ENCODE data around the gene FAM83G. TPM values are rescaled to one million over a fixed set of nuclear protein-coding genes. Genes with fewer than 3 reads are reported as not detected.

FAM83G gene
- total RNA-seq, 6 experiments from 2014 or later, result 10.1 to 41.7 (median 21.5) TPM

- no peaks in the 10 kb centered on the region for H3K9me3 ChIP-seq
- TF ChIP-seq POLR2A (IDR thresholded peaks at IDR 0.05), result no peak
- TF ChIP-seq, protein P1, sequence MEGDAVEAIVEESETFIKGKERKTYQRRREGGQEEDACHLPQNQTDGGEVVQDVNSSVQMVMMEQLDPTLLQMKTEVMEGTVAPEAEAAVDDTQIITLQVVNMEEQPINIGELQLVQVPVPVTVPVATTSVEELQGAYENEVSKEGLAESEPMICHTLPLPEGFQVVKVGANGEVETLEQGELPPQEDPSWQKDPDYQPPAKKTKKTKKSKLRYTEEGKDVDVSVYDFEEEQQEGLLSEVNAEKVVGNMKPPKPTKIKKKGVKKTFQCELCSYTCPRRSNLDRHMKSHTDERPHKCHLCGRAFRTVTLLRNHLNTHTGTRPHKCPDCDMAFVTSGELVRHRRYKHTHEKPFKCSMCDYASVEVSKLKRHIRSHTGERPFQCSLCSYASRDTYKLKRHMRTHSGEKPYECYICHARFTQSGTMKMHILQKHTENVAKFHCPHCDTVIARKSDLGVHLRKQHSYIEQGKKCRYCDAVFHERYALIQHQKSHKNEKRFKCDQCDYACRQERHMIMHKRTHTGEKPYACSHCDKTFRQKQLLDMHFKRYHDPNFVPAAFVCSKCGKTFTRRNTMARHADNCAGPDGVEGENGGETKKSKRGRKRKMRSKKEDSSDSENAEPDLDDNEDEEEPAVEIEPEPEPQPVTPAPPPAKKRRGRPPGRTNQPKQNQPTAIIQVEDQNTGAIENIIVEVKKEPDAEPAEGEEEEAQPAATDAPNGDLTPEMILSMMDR (IDR thresholded peaks at IDR 0.05), result no peak
- intact Hi-C loops (cut with DNase I), result no loop called here
Measured at GRCh38 chr17:19006698-19007097, 2.1 kb upstream of the FAM83G start.

GRCh38 chr17:19005789-19006430, 1.3 kb upstream of the FAM83G start:
- H3K4me1 ChIP-seq, result peaks cover 0 to 47% (median 11%) of the 10 kb centered on the region in 4 donors
- H3K27me3 ChIP-seq, result no peaks in the 10 kb centered on the region
- ATAC-seq, result peak; percentile 49 to 69 (median 62)
- WGBS (ENCODE audit: insufficient coverage, low coverage, low lambda C conversion rate, missing lambda C conversion rate), result 34% methylated on average over 2 of the region's 4 CpGs
- TF ChIP-seq POLR2A (IDR thresholded peaks at IDR 0.05), result no peak
- TF ChIP-seq, protein P1 (IDR thresholded peaks at IDR 0.05), result no peak
- intact Hi-C loops (cut with DNase I), result no loop called here
- H3K27ac ChIP-seq, result peak overlapping the region in 2 of 3 donors; percentile 6 to 79
- no peaks in the 10 kb centered on the region for H3K9me3 ChIP-seq
- no peaks in the 10 kb centered on the region for H3K36me3 ChIP-seq
- DNase-seq, result peak in 1 of 3 donors; percentile 80
- peak overlapping the region in 1 of 3 donors; percentile 63 for H3K4me3 ChIP-seq

More at GRCh38 chr17:19006698-19007097, 2.1 kb upstream of the FAM83G start:
- Histone ChIP-seq H3K4me3 (no peak overlapping the region), H3K27ac (no peak overlapping the region), H3K4me1 (peaks cover 0 to 39% (median 11%) of the 10 kb centered on the region in 4 donors), H3K36me3 (no peaks in the 10 kb centered on the region), H3K27me3 (no peaks in the 10 kb centered on the region)
- no peak for DNase-seq
- ATAC-seq, result no peak

GRCh38 chr17:19005137-19005773, 691 bp upstream of the FAM83G start:
- Histone ChIP-seq H3K4me1 (peaks cover 0 to 48% (median 11%) of the 10 kb centered on the region in 4 donors), H3K27ac (peak overlapping the region; percentile 70 to 79 (median 79)), H3K36me3 (no peaks in the 10 kb centered on the region), H3K27me3 (no peaks in the 10 kb centered on the region), H3K9me3 (no peaks in the 10 kb centered on the region), H3K4me3 (peak overlapping the region; percentile 38 to 76 (median 63))
- 40% methylated on average over 1 of the region's 13 CpGs for WGBS (ENCODE audit: insufficient coverage, low coverage, low lambda C conversion rate, missing lambda C conversion rate)
- ATAC-seq, result peak; percentile 33 to 55 (median 48)
- peak in 1 of 3 donors; percentile 58 for DNase-seq
- intact Hi-C loops (cut with DNase I), result no loop called here
- no peak for TF ChIP-seq POLR2A (IDR thresholded peaks at IDR 0.05)
- TF ChIP-seq, protein P1 (IDR thresholded peaks at IDR 0.05), result no peak

DNA sequence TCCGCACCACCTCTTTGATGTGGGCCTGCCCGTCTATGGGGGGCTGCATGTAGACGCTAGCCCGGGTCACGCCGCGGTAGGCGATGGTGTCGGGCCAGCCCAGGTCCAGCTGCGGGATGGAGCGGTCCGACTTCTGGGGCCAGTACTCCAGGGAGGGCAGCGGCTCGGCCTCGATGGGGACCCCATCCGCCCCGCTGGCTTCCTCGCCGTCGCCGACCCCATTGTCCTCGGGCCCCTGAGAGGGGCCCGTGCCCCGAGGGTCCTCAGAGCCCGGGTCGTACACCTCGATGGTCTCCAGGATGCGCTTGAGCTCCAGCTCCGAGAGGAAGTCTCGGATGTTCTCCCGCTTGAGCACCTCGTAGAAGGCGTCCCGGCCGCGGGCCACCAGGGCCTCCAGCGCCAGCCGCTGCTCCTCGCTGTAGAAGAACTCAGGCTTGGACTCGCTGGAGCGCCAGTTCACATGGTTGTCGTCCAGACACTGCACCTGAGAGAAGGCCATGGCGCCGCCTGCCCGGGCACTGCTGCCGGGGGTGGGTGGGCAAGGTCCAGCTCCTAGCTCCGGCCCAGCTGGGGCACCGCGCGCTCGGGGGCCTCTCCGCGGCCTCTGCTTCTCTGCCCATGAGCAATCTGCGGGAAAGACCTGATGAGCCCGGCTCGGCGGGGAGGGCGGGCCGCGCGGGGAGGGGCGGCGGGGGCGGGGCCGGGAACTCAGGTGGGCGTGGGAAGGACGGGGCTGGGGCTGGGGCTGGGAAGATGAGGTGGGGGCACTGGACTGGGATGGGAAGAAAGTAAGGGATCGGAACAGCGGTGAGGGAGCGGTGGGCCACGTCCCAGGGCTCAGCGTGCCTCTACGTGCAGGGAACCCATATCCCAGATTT, 782 bp downstream of the FAM83G start:
- peak overlapping the region; percentile 63 to 76 (median 70) for H3K4me3 ChIP-seq
- intact Hi-C loops (cut with DNase I), result no loop called here
- no peaks in the 10 kb centered on the region for H3K9me3 ChIP-seq
- peak; percentile 43 for TF ChIP-seq POLR2A (IDR thresholded peaks at IDR 0.05)
- TF ChIP-seq, protein P1 (IDR thresholded peaks at IDR 0.05), result no peak
- peak; percentile 76 to 82 (median 79) for DNase-seq
- WGBS (ENCODE audit: insufficient coverage, low coverage, low lambda C conversion rate, missing lambda C conversion rate), result 2% methylated on average over 19 of the region's 73 CpGs
- H3K27ac ChIP-seq, result peak overlapping the region in 2 of 3 donors; percentile 70 to 79
- ATAC-seq, result peak; percentile 45 to 56 (median 55)
- H3K27me3 ChIP-seq, result no peaks in the 10 kb centered on the region
- H3K36me3 ChIP-seq, result no peaks in the 10 kb centered on the region
- peaks cover 0 to 48% (median 11%) of the 10 kb centered on the region in 4 donors for H3K4me1 ChIP-seq
